DMS153 treated with DMSO at 0.1 percent for 48 hours (cell line): Measurements from ENCODE around the gene CDC73.
"Not testable (repeated sequence)": the region's sequence is repeated elsewhere in the genome, so short reads cannot be mapped to it uniquely, and the experiment has no call there.

ENCODE experiments used
- DNase-seq: peaks from one replicate; lab custom pipeline; 2025; ENCODE audit not compliant: unreplicated experiment; lab: John Stamatoyannopoulos, UW

The CDC73 gene

DNA sequence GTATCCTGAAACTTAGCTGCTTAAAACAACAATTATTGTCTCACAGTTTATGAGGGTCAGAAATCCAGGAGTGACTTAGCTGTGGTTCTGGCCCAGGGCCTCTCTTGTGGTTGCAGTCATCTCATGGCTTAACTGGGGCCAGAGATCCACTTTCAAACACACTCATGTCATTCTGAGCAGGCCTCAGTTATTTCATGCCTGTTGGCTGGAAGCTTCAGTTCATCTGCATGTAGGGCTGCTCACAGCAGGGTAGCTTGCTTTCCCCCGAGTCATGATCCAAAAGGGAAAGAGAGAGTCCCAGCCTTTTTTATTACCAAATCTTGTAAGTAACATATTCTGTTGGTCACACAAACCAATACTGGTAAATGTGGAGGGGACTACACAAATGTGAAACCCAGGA is 161.2 kb downstream of the CDC73 start:
- DNase-seq: no peak

DNA sequence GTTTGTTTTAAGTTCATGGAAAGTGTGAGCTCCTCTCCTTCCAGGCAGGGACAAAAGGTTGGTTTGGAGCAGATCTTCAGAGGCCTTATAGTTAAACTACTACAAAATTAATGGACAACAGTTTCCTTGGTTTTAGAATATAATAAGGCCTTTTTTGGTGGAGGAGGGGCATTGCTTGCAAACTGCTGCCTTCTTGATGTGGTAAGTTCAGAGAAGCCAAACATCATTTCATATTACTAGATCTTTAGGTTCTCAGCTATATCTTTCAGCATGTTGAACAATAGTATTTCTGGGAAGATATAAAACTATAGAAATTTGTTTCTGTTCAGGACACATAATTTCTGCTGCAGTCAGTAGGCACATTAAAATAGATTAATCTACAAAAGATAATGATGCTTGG is 162.4 kb downstream of the CDC73 start:
- DNase-seq: no peak

DNA sequence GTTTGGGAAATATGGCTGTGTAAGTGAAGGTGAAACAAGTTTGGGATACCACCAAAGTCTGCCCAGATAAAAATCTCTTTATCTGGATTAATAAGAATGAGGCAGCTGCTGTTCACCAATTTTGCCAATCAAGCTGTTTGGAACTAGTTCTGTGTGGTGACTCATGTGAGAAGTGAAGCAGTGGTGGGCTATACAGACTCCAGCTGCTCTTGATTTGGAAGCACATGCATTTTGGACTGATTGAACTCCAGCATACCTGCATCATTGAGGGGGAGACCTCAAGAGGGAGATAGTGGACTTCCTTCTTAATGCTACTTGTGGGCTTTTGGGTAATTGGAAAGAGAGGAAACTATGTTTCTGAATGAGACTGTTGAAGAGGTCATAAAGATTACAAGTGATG is 163.8 kb downstream of the CDC73 start:
- no peak for DNase-seq

DNA sequence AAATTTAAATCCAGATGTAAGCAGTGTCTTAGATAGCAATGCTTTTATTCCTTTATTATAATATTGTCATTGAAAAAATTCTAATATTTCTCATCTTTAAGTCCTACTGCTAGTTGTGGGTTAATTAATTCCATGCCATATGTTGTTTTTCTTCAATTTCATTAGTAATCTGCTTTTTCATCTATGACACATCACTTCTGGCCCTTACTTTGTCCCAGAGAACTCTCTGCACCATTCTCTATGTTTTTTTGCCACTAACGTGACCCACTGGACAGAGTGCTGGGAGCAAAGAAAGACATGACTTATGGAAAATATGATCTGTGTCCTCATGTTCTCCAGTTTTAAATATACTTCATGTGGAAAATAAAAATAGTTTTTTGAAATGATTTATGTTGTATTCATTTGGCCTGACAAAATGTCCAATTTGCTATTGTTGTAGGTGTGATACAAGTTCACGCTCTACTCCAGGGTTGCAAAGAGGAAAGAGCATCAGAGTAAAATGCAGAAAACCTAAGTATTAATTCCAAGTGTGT is 166.8 kb downstream of the CDC73 start:
- DNase-seq: not testable (repeated sequence)

DNA sequence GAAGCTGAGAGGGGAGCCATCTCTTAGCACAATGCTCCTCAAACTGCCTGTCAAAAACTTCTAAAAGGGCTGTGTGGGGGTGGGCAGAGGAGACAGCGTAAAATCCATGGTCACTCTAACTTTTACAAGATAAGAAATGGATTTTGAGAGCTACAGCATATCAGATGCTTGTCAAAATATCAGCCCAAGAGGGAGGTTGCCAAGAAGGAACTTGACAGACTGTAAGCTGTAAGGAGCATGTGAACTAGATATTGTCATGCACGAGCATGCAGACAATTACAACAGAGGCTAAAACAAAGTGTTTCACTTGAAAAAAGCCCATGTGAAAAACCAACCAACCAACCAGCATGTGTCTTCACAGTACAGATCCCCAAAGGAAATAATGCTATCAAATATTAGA is 171.9 kb downstream of the CDC73 start:
- DNase-seq: no peak

DNA sequence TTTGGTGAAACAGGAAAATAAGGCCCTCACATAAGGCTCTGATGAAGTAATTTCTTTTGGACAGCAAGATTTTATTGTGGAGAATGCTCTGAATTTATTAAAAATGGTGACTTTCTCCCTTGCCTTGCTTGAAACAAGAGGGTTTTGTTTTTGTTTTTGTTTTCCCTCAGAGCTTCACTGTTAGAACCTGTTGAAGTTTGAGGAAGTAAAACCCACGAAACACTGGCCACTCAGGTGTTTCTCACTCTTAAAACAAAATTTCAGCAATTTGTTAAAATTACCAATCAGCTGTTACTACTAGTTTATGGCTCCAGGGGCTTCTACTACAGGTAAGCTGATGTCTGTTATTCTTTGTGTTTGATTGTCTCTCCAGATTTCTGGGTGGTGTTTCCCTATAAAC is 177.2 kb downstream of the CDC73 start:
- DNase-seq: no peak

DNA sequence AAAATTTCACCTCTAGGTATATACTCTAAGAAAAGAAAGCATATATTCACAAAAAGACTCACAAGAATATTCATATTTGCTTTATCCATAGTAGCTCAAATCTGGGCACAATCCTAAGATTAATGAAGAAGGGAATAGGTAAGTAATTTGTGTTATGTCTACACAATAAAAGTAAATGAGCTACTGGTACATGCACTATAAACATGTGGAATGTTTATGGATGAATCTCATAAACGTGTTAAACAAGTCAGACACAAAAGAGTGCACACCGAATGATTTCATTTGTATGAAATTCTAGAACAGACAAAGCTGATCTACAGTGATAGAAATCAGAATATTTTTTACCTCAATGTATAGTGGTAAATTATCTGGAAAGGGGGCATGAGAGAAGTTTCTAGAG is 179.9 kb downstream of the CDC73 start:
- DNase-seq: no peak

DNA sequence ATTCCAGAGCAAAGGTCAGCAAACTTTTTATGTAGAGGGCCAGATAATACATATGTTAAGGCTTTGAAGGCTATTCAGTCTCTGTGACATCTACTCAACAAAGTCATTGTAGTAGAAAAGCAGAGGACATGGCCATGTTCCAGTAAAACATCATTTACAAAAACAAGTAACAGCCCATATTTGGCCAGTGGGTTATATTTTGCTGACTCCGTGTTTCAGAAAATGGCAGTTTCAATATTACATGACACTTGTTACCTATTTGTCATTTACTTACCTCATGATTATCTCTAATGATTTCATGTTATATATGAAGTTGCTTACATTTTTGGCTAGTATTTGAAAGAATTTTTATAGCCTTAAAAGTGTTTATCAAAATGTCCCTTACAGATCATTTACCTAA is 182.0 kb downstream of the CDC73 start:
- no peak for DNase-seq
